Neural cell (in vitro differentiated cells): ENCODE results near the gene AOX1.
"Not testable (repeated sequence)": the region's sequence is repeated elsewhere in the genome, so short reads cannot be mapped to it uniquely, and the experiment has no call there.

Experiments
- POLR2AphosphoS5 ChIP-seq: IDR thresholded peaks from 2 replicates; pipeline ENCODE4 v1.6.1; 2012
- TF ChIP-seq, protein P1 (sequence below): fragments of 450-650 bp; IDR thresholded peaks from 2 replicates; pipeline ENCODE4 v1.5.1; 2014; ENCODE audit warnings: antibody characterized with exemption, mild to moderate bottlenecking, moderate library complexity; ENCODE audit not compliant: poor library complexity, severe bottlenecking

DNA sequence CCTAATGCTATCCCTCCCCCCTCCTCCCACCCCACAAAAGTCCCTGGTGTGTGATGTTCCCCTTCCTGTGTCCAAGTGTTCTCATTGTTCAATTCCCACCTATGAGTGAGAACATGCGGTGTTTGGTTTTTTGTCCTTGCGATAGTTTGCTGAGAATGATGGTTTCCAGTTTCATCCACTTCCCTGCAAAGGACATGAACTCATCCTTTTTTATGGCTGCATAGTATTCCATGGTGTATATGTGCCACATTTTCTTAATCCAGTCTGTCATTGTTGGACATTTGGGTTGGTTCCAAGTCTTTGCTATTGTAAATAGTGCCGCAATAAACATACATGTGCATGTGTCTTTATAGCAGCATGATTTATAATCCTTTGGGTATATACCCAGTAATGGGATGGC lies 129.2 kb downstream of the AOX1 start:
- not testable (repeated sequence) for TF ChIP-seq POLR2AphosphoS5
- TF ChIP-seq, protein P1, sequence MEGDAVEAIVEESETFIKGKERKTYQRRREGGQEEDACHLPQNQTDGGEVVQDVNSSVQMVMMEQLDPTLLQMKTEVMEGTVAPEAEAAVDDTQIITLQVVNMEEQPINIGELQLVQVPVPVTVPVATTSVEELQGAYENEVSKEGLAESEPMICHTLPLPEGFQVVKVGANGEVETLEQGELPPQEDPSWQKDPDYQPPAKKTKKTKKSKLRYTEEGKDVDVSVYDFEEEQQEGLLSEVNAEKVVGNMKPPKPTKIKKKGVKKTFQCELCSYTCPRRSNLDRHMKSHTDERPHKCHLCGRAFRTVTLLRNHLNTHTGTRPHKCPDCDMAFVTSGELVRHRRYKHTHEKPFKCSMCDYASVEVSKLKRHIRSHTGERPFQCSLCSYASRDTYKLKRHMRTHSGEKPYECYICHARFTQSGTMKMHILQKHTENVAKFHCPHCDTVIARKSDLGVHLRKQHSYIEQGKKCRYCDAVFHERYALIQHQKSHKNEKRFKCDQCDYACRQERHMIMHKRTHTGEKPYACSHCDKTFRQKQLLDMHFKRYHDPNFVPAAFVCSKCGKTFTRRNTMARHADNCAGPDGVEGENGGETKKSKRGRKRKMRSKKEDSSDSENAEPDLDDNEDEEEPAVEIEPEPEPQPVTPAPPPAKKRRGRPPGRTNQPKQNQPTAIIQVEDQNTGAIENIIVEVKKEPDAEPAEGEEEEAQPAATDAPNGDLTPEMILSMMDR, result not testable (repeated sequence)
